ENCODE data around the gene TAS2R16.

The TAS2R16 gene, protein sequence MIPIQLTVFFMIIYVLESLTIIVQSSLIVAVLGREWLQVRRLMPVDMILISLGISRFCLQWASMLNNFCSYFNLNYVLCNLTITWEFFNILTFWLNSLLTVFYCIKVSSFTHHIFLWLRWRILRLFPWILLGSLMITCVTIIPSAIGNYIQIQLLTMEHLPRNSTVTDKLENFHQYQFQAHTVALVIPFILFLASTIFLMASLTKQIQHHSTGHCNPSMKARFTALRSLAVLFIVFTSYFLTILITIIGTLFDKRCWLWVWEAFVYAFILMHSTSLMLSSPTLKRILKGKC

GRCh38 chr7:122995600-122995999, at the start of gene TAS2R16:
Gene TAS2R16 (minus strand): TSS chr7:122995700. CDS start chr7:122995634, 66 bp downstream.
- no peaks in the 10 kb centered on the region for H3K27me3 ChIP-seq (replicated peaks; ENCODE audit: control insufficient read depth, insufficient read depth, low read length)
- DNase-seq (ENCODE audit: extremely low read depth, insufficient read length) = no peak
- no peaks in the 10 kb centered on the region for H3K36me3 ChIP-seq (ENCODE audit: control insufficient read depth, insufficient read depth, low read length)
- no peak within 1 kb of the TSS for H3K4me3 ChIP-seq (replicated peaks; ENCODE audit: low read depth, low read length)
- TF ChIP-seq CTCF (IDR thresholded peaks at IDR 0.05; ENCODE audit: insufficient read depth, low read length, poor library complexity, severe bottlenecking) = no peak

DNA sequence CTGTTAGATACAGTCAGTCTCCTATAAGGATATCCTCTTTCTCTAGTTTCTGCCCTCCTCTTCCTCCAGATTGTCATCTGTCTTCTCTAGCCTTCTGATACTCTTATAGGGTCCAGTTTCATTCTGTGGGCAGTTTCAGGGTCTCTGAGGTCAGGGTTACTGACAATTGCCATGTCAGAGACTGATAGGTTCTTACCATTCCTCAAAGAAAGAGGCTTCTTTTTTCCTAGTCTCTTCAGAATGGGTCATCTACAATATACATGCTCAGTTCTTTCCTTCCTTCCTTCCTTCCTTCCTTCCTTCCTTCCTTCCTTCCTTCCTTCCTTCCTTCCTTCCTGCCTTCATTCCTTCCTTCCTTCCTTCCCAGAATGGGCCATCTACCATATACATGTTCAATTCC, 48.1 kb upstream of the TAS2R16 start:
- no peak for TF ChIP-seq CTCF (IDR thresholded peaks at IDR 0.05; ENCODE audit: insufficient read depth, low read length, poor library complexity, severe bottlenecking)
- Histone ChIP-seq H3K36me3 (ENCODE audit: control insufficient read depth, insufficient read depth, low read length) (no peaks in the 10 kb centered on the region), H3K27me3 (replicated peaks; ENCODE audit: control insufficient read depth, insufficient read depth, low read length) (no peaks in the 10 kb centered on the region), H3K4me3 (replicated peaks; ENCODE audit: low read depth, low read length) (no peak overlapping the region)
- DNase-seq (ENCODE audit: extremely low read depth, insufficient read length) = no peak

DNA sequence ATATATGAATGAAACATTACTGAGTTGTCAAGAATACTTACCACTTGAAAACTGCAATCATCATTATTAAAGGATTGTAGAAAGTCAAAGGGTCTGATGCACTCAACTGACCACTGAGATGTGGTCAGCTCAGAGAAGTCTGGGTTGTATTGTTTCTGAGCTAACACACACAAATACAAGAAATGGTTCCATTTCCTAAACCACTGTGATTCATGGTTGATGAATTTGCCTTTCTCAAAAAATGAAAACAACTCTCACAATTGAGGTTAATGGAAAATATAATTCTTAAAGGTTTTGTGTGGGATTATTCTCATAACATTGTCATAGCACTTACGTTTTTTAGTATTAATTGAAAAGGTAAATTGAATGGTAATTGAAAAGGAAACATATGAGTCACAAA, 45.6 kb upstream of the TAS2R16 start:
- TF ChIP-seq CTCF (IDR thresholded peaks at IDR 0.05; ENCODE audit: insufficient read depth, low read length, poor library complexity, severe bottlenecking) = no peak
- no peaks in the 10 kb centered on the region for H3K36me3 ChIP-seq (ENCODE audit: control insufficient read depth, insufficient read depth, low read length)
- no peak for DNase-seq (ENCODE audit: extremely low read depth, insufficient read length)
- no peaks in the 10 kb centered on the region for H3K27me3 ChIP-seq (replicated peaks; ENCODE audit: control insufficient read depth, insufficient read depth, low read length)
- H3K4me3 ChIP-seq (replicated peaks; ENCODE audit: low read depth, low read length) = no peak overlapping the region

- DNase-seq (ENCODE audit: extremely low read depth, insufficient read length) = no peak
- H3K36me3 ChIP-seq (ENCODE audit: control insufficient read depth, insufficient read depth, low read length) = no peaks in the 10 kb centered on the region
- no peak overlapping the region for H3K4me3 ChIP-seq (replicated peaks; ENCODE audit: low read depth, low read length)
- TF ChIP-seq CTCF (IDR thresholded peaks at IDR 0.05; ENCODE audit: insufficient read depth, low read length, poor library complexity, severe bottlenecking) = no peak
- H3K27me3 ChIP-seq (replicated peaks; ENCODE audit: control insufficient read depth, insufficient read depth, low read length) = no peaks in the 10 kb centered on the region
These were observed 43.8 kb upstream of the TAS2R16 start for GRCh38 chr7:123039269-123039668.

DNA sequence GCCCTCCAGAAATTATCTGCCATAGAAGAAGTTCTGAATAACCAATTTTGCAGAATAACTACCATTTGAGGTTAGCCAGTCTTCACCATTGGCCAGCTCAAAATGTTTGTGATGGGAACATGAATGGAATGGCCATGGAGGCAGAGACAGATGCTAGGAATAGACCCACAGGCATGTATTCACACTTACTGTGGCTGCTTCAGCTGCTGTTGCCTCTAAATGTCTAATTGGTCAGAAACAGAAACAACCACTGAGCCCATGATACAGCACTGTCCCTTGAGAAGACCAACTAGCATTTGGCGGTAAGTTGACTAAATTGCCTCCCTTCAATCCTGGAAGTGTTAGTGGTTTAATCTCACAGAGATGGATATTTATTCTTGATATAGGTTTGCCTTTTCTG, 38.6 kb upstream of the TAS2R16 start:
- no peaks in the 10 kb centered on the region for H3K27me3 ChIP-seq (replicated peaks; ENCODE audit: control insufficient read depth, insufficient read depth, low read length)
- no peaks in the 10 kb centered on the region for H3K36me3 ChIP-seq (ENCODE audit: control insufficient read depth, insufficient read depth, low read length)
- no peak for TF ChIP-seq CTCF (IDR thresholded peaks at IDR 0.05; ENCODE audit: insufficient read depth, low read length, poor library complexity, severe bottlenecking)
- DNase-seq (ENCODE audit: extremely low read depth, insufficient read length) = no peak
- no peak overlapping the region for H3K4me3 ChIP-seq (replicated peaks; ENCODE audit: low read depth, low read length)

DNA sequence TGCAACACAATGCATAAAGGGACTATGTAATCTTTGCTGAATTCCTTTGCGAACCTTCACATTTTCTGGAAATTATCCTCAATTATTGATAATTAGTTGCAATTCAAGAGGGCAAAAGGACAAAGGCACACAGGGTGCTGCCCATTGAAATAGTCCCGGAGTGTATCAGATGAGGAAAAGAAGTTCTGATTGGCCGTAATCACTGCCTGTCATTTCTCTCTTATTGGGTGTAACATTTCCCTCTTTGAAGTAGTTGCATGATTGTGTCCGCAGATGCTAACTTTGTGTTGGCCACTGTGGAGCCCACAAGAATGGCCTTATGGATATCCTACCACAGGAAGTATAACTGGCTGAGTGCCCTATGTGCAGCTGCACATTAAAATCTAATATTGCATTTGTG, 35.1 kb upstream of the TAS2R16 start:
- Histone ChIP-seq H3K4me3 (replicated peaks; ENCODE audit: low read depth, low read length) (no peak overlapping the region), H3K36me3 (ENCODE audit: control insufficient read depth, insufficient read depth, low read length) (no peaks in the 10 kb centered on the region), H3K27me3 (replicated peaks; ENCODE audit: control insufficient read depth, insufficient read depth, low read length) (no peaks in the 10 kb centered on the region)
- no peak for TF ChIP-seq CTCF (IDR thresholded peaks at IDR 0.05; ENCODE audit: insufficient read depth, low read length, poor library complexity, severe bottlenecking)
- no peak for DNase-seq (ENCODE audit: extremely low read depth, insufficient read length)

Data from GM06990 (cell line).